ENCODE data around the gene LRMDA. TPM values are rescaled to one million over a fixed set of nuclear protein-coding genes. Genes with fewer than 3 reads are reported as not detected.

Gene LRMDA
- total RNA-seq, 3 donors from 2014 or later, result 9.4 to 14.9 (median 10.3) TPM

Small RNA genes lying within 50 kb of the gene (microRNA-seq; reads per million reads assigned to microRNA genes)
- gene MIR606, result not detected

Other genes with a start within 250 kb of the LRMDA start
- gene VDAC2, start 220.8 kb upstream of the LRMDA start, total RNA-seq, result 100 to 1,000 TPM; 265 to 296 (median 284) TPM
- gene COMTD1, start 195.7 kb upstream of the LRMDA start, total RNA-seq, result 10 to 100 TPM; 42.9 to 76.3 (median 72.3) TPM
- gene ZNF503, start 29.9 kb upstream of the LRMDA start, total RNA-seq, result 10 to 100 TPM in 1 of 3 donors, 1 to 10 TPM in 2; 3.7 to 32.3 (median 6.1) TPM

Measured in mucosa of descending colon (tissue), 3 donors.